Inferior parietal cortex (tissue), 1 donor: Measurements from ENCODE around the gene GRAMD4.

Experiments used
- DNase-seq: peaks from one replicate; pipeline ENCODE4 v3.0.0-alpha.2; 2016; ENCODE audit errors: extremely low spot score

The GRAMD4 gene

GRCh38 chr22:46596819-46597218, 23.4 kb upstream of the GRAMD4 start:
- no peak for DNase-seq

DNA sequence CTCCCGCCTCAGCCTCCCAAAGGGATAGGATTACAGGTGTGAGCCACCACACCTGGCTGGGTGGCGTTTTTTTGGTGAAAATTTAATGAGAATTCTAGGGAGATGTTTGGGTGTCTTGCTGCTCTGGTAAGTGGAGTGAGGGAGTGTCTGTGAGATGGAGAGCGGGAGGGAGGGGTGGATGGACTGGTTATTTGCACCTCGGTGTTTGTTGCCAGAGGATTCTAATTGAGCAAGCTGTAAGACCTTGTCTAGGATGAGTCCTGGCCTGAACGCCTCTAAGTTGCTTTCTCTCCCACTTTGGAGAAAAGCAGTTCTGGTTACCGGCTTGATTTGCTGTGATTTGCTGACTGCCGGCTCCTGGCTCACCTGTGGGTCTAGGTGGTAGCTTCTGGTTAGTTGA, 22.0 kb upstream of the GRAMD4 start:
- no peak for DNase-seq

DNA sequence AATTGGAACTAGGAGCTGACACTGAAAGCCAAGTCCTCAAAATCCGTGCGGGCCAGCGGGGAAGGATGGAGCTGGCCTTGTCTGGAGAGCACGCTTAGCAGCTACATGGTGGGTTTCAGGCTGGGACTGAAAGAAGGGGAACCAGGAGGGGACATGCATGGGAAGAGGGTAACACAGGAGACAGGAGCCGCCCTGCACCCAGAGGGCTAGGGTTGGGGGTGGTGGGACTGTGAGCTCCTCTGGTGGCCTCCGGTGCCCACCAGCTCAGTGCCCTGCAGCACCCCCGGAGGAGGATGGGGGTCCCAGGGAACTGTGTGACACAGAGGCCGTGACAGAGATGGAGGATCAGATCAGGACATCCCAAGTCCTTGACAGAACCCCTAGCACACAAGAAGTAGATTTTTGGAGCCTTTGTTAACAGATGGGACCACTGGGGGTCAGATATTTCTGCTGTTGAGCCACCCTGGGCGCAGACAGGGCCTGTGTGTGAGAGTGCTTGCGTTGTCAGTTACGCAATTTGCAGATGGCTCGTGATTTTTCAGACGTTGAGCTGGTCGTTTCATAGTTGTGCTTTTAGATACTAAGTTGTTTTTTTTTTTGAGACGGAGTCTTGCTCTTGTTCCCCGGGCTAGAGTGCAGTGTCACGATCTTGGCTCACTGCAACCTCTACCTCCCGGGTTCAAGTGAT, 21.3 kb upstream of the GRAMD4 start:
- DNase-seq = no peak

GRCh38 chr22:46600273-46600796, 19.9 kb upstream of the GRAMD4 start:
- no peak for DNase-seq

- no peak for DNase-seq
These were observed 18.2 kb upstream of the GRAMD4 start for GRCh38 chr22:46602025-46602424.

- DNase-seq = peak; percentile 30
These were observed 15.9 kb upstream of the GRAMD4 start for GRCh38 chr22:46604306-46604690.

GRCh38 chr22:46605117-46605516, 15.1 kb upstream of the GRAMD4 start:
- DNase-seq = no peak

- DNase-seq = no peak
These were observed 13.3 kb upstream of the GRAMD4 start for GRCh38 chr22:46606886-46607285.

DNA sequence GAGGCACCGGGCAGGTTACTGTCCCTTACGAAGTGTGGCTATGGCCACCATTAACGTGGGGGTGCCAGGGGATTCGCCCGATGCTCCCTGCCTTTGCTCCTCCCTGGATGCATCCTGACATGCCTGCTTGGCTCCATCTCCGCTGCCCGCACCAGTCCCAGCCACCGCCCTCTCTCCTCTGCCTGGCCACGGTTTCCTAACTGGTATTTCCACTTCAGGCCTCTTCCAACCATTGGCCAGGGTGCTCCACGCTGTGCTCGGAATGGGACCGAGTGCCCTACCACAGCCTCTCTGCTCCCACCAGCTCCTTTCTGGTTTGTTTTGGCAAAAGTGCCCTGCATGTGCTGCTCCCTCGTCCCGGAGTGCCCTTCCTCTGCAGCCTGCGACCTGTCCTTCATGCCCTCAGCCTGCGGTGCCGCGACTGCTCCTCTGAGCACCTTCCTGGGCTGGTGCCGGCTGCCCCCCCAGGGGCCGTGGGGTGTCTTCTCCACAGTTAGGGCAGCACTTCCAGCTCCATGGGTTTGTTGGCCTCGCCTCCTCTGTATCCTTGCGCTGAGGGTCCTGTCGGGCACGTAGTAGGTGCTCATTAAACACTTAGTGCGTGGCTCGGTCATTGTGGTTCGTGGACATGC, 12.6 kb upstream of the GRAMD4 start:
- DNase-seq = no peak

- DNase-seq = no peak
These were observed 11.0 kb upstream of the GRAMD4 start for GRCh38 chr22:46609175-46609690.

GRCh38 chr22:46609724-46610201, 10.4 kb upstream of the GRAMD4 start:
- DNase-seq = no peak

- no peak for DNase-seq
These were observed 9.8 kb upstream of the GRAMD4 start for GRCh38 chr22:46610356-46610755.

GRCh38 chr22:46611189-46611588, 9.0 kb upstream of the GRAMD4 start:
- DNase-seq = no peak

- DNase-seq = no peak
These were observed 7.8 kb upstream of the GRAMD4 start for GRCh38 chr22:46612341-46612903.

DNA sequence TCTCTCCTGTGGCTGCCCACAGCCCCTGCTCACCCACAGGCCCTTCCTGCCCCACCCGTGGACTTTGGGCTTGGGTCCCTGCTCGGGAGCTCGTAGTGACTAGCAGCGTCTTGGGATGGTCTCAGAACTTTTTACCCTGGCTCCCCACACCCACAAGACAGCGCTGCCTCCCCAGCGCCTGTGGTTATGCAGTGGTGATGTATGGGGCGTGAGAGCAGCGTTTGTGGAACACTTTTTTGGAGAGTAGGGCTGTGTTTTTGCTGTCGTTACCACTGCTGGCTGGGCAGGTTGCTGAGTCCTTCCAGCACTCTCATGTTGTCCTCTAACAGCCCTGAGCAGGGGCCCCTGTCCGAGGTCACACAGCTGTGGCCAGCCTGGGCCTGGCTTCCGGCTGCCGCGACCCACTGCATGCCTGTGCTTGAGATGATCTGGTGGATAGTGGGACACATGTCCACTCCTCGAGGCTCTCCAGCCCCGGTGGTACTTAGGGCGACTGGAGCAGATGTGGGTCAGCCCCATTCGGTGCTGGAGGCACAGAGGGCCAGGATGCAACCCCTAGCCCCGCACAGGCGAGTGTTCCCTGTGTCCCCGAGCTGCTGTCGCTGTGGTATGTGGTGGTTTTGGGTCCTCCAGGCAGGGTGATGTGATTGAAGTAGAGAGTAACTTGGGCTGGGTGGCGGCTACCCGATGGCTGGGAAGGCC, 7.1 kb upstream of the GRAMD4 start:
- no peak for DNase-seq

- no peak for DNase-seq
These were observed 6.6 kb upstream of the GRAMD4 start for GRCh38 chr22:46613606-46614021.

DNA sequence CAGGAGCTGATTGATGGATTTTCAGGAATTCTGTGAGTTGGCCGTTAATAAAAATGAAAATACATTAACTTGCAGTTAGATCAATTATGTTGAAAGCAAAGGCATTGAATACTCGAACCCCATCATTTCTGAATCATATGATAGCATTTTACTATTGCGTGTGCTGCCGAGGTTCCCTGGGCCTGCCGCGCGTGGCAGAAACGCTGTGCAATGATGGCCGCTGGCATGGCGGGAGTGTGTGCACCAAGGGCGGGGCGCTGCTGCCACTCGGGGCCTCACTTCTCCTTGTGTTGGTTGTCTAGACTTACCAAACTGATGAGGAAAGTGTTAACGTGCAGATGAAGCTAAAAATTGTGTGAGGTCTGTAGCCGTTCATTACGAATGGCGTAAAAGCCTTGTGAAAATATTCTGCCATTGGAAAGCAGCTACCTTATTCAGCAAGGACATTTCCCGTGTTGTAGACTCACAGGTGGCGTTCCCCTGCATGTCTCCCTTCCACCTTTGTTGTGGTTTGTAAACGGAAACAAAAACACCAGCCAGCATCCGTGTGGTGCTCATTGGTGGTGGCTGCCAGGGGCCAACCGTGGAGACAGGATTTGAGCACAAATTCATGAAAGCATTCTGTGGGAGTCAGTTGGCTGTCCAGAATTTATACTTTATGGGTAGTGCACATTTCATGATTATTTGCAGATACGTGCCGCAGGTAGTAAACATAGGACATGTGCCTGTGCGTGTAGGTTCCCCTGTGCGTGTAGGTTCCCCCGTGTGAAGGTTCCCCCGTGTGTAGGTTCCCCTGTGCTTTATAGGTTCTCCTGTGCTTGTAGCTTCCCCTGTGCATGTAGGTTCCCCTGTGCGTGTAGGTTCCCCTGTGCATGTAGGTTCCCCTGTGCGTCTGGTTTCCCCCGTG, 5.9 kb upstream of the GRAMD4 start:
- DNase-seq = no peak

GRCh38 chr22:46617207-46617985, 2.8 kb upstream of the GRAMD4 start:
- no peak for DNase-seq

- DNase-seq = no peak
These were observed 2.1 kb upstream of the GRAMD4 start for GRCh38 chr22:46617986-46618647.

- no peak for DNase-seq
These were observed 1.5 kb upstream of the GRAMD4 start for GRCh38 chr22:46618667-46619066.
